Activated T-cell treated with anti-CD3 and anti-CD28 coated beads for 1 hour (primary cell): ENCODE data around the gene RPGR.

Source experiments
- DNase-seq: peaks from one replicate; pipeline ENCODE4 v3.0.0-alpha.2; 2020; ENCODE audit warnings: low read depth

Gene RPGR

GRCh38 chrX:38256019-38256418, 71.3 kb downstream of the RPGR start:
- DNase-seq, result no peak

- DNase-seq, result no peak
Measured at GRCh38 chrX:38249965-38250364, 77.3 kb downstream of the RPGR start.

GRCh38 chrX:38247051-38247450, 80.3 kb downstream of the RPGR start:
- DNase-seq, result no peak

DNA sequence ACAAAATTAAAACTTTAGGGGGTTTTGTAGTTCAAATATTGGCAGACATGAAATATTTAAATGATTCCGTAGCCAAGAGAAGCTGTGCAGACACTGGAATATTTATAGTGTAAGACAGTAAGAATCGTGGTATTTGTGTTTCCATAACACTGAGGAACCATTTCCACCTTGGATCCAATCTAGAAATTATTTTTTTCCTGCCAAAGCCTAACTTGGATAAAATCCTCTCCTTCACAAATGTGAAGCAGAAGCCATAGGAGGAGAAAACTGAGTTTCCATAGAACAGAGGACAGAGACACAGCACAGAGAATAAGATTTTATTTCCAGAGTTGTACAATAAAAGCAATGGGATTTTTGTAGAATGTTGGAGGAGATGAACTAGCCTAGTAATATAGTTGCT, 86.8 kb downstream of the RPGR start:
- DNase-seq, result no peak

GRCh38 chrX:38236901-38237615, 90.3 kb downstream of the RPGR start:
- no peak for DNase-seq

GRCh38 chrX:38233891-38234667, 93.2 kb downstream of the RPGR start:
- no peak for DNase-seq

DNA sequence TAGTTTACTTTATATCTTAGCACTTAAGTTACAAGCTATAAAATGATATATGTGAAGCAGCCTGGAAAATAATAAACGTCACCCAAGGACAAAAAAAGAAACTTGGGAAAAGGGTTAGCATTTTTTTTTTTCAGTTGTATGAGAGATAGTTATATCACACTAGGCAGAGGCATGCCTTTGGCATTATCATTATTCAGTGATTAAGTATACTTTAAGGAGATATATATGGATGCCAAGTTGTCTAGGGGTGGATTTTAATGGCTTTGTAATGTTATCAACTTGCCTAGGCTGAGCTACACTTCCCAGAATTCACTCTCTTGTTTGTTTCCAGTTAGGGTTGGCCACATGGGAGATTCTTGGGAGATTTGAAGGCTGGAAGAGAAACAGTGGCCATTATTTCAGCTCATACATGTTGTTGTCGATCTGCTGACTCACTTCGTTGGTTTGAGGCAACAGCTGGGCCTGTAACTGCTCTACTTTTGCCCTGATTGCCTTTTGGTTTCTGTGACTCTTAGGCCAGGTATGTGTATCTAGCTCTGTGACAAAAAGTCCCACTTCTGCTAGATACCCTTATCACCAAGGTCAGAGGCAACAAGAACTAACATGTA, 95.1 kb downstream of the RPGR start:
- DNase-seq, result no peak

GRCh38 chrX:38225093-38225492, 102.2 kb downstream of the RPGR start:
- no peak for DNase-seq

DNA sequence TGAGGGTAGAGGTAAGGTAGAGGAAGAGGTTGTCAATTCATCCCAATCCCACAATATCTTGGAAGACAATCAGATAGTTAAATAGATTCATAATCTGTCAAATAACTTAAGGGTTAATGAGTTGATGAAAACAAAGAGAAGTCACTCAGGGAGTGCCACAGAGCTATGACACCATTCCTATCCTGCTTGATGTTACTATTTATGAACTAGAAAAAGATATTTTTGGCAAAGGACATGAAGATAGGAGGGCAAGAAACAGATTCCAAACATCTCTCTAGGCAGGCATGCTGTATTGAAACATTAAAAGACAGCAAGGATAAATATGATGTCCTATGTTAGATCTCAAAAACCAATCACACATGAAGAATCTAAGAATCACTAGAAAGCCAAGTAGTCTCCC, 103.1 kb downstream of the RPGR start:
- DNase-seq, result no peak

DNA sequence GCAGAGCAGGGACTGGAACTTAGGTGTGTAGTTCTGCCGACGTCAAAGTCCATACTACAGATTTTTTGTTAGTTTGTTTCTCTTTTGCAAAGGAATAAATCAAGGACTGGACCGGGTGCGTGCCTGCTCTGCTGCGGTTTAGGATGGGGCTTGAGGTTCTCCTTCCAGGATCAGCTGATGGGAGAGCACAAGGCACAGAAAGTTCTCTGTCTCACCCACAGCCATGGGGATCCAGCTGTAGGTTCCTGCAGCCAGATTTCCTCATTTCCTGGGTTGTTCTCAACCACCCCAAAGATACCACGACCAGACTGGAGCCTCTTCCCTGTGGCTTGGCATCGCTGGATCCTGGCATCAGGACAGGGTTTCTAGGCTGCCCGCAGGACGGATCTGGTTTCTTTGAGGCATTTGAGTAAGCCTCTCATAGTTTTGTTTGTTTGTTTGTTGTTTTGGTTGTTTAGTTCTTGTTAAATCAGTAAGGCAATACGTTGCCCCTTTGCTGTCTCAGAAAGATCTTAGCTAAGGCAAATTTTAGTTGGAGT, 105.8 kb downstream of the RPGR start:
- no peak for DNase-seq

DNA sequence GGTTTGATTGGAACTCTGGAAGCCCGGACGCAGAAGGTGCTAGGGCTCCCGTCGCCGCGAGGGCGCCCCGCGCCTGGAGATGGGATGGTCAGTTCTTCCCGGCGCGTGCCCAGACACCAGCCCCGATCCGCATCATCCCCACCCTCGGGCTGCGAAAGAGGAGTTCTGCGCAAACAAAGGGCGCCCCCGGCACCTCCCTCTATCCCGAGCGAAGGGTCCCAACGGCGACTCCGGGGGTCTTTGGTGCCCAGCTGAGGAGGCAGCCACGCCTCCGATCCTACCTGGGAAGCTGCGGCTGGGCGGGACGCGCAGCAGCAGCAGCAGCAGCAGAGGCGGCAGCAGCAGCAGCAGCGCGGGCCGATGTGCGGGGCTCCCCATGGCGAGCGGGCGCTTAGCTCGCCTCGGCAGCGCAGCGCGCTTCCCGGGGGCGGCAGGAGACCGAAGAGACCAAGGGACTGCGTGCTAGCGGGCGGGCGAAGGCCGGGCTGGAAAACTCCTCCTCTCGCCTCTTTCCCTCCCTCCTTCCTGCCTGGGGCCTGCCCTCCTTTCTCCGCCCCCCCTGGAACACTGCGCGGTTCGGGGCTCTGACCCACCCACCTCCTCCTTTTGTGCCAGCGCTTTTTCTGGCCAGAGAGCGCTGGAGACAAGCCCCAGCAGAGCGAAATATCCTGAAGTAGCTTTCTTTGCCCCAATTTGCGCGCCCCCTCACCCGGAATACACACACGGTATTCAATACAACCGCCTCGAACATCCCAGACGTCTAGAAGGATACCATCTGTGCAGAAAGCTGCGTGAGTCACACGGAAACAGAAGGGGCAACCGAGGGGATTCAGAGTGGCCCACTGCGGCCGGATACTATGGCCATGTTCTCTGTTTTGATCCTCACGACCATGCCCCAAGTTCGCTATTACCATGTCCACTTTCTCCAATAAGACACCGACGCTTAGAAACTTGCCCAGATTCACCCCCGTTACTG, 106.6 kb downstream of the RPGR start, which contains the start of gene SRPX:
Gene SRPX, minus strand, starts transcription at position 457 of the 976 bp plus-strand sequence. Its CDS starts 79 bp downstream, at position 378.
- DNase-seq, result no peak

DNA sequence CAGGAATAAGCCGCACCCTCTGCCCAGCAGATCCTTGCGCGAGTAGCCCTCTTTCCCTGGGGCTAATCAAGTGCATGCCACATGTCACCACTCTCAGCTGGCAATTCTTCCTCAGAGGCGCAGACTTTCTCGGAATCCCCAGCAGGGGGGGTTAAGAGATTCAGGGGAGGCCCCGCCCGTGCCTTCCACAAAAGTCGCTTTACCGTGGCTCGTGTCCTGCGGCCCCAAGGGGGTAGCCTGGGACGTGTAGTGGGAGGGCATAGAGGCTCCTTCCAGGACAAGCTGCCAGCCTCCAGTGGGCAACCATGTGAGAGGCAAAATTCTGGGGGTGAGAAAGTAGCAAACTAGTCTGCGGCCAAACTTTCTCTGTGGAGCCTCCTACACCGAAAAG, 107.3 kb downstream of the RPGR start:
- no peak for DNase-seq
